Psoas muscle (tissue), 8 donors: ENCODE measurements around the gene TCEAL4. TPM values are rescaled to one million over a fixed set of nuclear protein-coding genes. Genes with fewer than 3 reads are reported as not detected.

Experiments
- ATAC-seq, 4 donors: fragments of 200-7000 bp; cut with Tn5 transposase; one replicate each; pipeline ENCODE4 v1.9.1; 2020; ENCODE audit warnings: moderate library complexity in 3 of 4, mild to moderate bottlenecking in 2 of 4
- DNase-seq, 2 donors: peaks; one replicate each; pipeline ENCODE4 v3.0.0-alpha.2; 2020
- H3K27ac ChIP-seq: fragments of 200-600 bp; one replicate; pipeline ENCODE4 v1.8.0; 2022
- H3K27me3 ChIP-seq, 3 donors: fragments of 200-600 bp in 1 of 3; one replicate each; pipeline versions ENCODE4 v1.6.1 to v1.8.0; 2013 to 2022; ENCODE audit warnings: low read length in 2 of 3, mild to moderate bottlenecking in 2 of 3, moderate library complexity in 1 of 3; ENCODE audit not compliant: insufficient read depth in 3 of 3
- H3K36me3 ChIP-seq, 2 donors: fragments of 200-600 bp in 1 of 2; one replicate each; pipeline versions ENCODE4 v1.6.1 to v1.8.0; 2013 to 2022; ENCODE audit warnings: low read depth in 1 of 2, mild to moderate bottlenecking in 1 of 2, moderate library complexity in 1 of 2; ENCODE audit not compliant: insufficient read depth in 1 of 2
- H3K4me1 ChIP-seq: fragments of 200-600 bp; one replicate; pipeline ENCODE4 v1.8.0; 2022
- H3K4me3 ChIP-seq: fragments of 200-600 bp; one replicate; pipeline ENCODE4 v1.8.0; 2022; ENCODE audit warnings: mild to moderate bottlenecking
- H3K9me3 ChIP-seq: fragments of 200-600 bp; one replicate; pipeline ENCODE4 v1.8.0; 2022
- CTCF ChIP-seq: fragments of 200-600 bp; IDR thresholded peaks from one replicate; pipeline ENCODE4 v1.8.0; 2022; ENCODE audit warnings: antibody characterized with exemption
- whole genome bisulfite sequencing, 3 donors: extraction: QIAGEN DNeasy Blood & Tissue Kit; methylation state at CpG; one replicate each; pipeline versions ENCODE4 v1.1.6 to v1.1.7; 2013; 5-methylcytosine and 5-hydroxymethylcytosine counted together
- intact Hi-C, 2 donors: fragments of 100-400 bp; cut with DNase I; formaldehyde crosslinking; loops; one replicate each; pipeline versions ENCODE4 v1.11.0 to v1.14.2; 2022
- polyA plus RNA-seq, 3 donors: library from polyadenylated mRNA; stranded (reverse); fragments of 200-250 nt; gene quantifications; one replicate each; pipeline ENCODE4 v1.2.3, GENCODE V29; 2013
- total RNA-seq, 4 donors: library from RNA; stranded (reverse); fragmentation: NEBNext Ultra II Directional in 2 of 4; extraction: Animal tissue kit (Norgen Biotek cat#: 25700) in 2 of 4; gene quantifications; one replicate each; pipeline versions ENCODE4 v1.2.1 to v1.2.4, GENCODE V29; 2021 to 2023
- donor health status: healthy with polysubstance abuse.
- donor health status: DM: no; HTN: no; CAD: no; lungs with moderate emphysema.
- donor health status: Bipolar disorder and iron deficiency.
- donor health status: healthy.
- donor health status: DM: yes; HTN: yes; CAD: no.
- donor health status: DM: no; HTN: no; CAD: no.
- donor health status: DM: no; HTN: no; CAD: no.
- donor health status: DM: yes; HTN: yes; CAD: no.

TCEAL4 gene
- total and polyA plus RNA-seq, 7 donors = 28.6 to 66.6 (median 37.2) TPM

DNA sequence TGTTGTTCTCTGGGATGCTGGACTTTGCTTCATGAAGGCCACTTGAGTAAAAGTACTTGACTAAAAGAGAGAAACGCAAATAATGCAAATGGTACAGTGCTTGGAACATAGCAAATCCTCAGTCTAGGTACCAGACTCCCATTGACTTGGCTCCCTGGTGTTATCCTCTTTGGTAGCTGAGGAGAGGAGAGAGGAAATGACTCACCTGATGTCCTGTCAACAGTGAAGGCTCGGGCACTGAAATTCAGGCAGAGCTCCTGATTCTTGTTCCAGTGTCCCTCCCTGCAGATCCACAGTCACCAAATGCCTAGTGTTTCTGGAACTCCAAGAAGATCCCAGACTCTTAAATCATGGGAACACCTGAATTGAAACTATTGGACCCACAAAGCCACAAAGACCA is 22.5 kb upstream of the TCEAL4 start:
- H3K9me3 ChIP-seq = no peaks in the 10 kb centered on the region
- WGBS, 3 donors = 56 to 90% (median 69%) methylated on average over 2 of the region's 2 CpGs
- no peak for DNase-seq
- peaks cover 0 to 3% (median 0%) of the 10 kb centered on the region in 3 donors for H3K27me3 ChIP-seq
- no peaks in the 10 kb centered on the region for H3K4me1 ChIP-seq
- H3K36me3 ChIP-seq = no peaks in the 10 kb centered on the region
- intact Hi-C loops = no loop called here
- H3K27ac ChIP-seq = no peak overlapping the region
- no peak for TF ChIP-seq CTCF
- no peak overlapping the region for H3K4me3 ChIP-seq
- ATAC-seq = no peak

DNA sequence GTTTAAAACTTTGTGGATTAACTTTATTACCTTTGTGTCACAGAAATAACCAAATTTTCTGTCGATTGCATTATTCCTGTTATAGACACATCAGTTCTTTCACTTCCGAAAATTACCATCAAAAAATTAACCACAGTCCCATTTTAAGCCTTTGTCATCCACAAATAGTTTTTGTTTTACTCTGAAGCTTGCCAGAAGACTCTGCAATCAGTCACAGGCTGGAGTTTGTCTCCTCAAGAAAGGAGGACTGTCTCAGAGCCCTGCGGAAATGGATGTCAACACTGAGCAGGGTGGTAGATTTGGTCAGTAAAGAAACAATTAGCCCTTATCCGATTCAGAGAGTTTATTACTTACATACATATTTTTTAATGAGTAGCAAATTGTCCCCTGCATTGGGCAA is 20.1 kb upstream of the TCEAL4 start:
- no peaks in the 10 kb centered on the region for H3K4me1 ChIP-seq
- no peak for ATAC-seq

GRCh38 chrX:103565752-103566151 is 19.6 kb upstream of the TCEAL4 start:
- Histone ChIP-seq H3K9me3 (no peaks in the 10 kb centered on the region), H3K36me3 (no peaks in the 10 kb centered on the region), H3K4me1 (no peaks in the 10 kb centered on the region), H3K4me3 (no peak overlapping the region), H3K27me3 (no peaks in the 10 kb centered on the region), H3K27ac (no peak overlapping the region)
- ATAC-seq (no peak), DNase-seq (no peak)
- WGBS, 3 donors = 22 to 43% (median 41%) methylated on average over 1 of the region's 1 CpG
- no peak for TF ChIP-seq CTCF
- intact Hi-C loops = no loop called here

More for the DNA sequence above, 20.1 kb upstream of the TCEAL4 start:
- Histone ChIP-seq H3K4me3 (no peak overlapping the region), H3K27me3 (peaks cover 0 to 2% (median 0%) of the 10 kb centered on the region in 3 donors), H3K27ac (no peak overlapping the region), H3K9me3 (no peaks in the 10 kb centered on the region), H3K36me3 (no peaks in the 10 kb centered on the region)
- 68 to 84% (median 75%) methylated on average over 4 of the region's 4 CpGs for WGBS, 3 donors
- no peak for TF ChIP-seq CTCF
- DNase-seq = no peak
- intact Hi-C loops = no loop called here

GRCh38 chrX:103571121-103571520 is 14.2 kb upstream of the TCEAL4 start:
- Histone ChIP-seq H3K27me3 (peaks cover 0 to 8% (median 0%) of the 10 kb centered on the region in 3 donors), H3K27ac (no peak overlapping the region), H3K4me1 (no peaks in the 10 kb centered on the region), H3K36me3 (no peaks in the 10 kb centered on the region), H3K9me3 (no peaks in the 10 kb centered on the region), H3K4me3 (no peak overlapping the region)
- 77 to 91% (median 79%) methylated on average over 6 of the region's 6 CpGs for WGBS, 3 donors
- DNase-seq (no peak), ATAC-seq (no peak)
- intact Hi-C loops = no loop called here
- no peak for TF ChIP-seq CTCF

DNA sequence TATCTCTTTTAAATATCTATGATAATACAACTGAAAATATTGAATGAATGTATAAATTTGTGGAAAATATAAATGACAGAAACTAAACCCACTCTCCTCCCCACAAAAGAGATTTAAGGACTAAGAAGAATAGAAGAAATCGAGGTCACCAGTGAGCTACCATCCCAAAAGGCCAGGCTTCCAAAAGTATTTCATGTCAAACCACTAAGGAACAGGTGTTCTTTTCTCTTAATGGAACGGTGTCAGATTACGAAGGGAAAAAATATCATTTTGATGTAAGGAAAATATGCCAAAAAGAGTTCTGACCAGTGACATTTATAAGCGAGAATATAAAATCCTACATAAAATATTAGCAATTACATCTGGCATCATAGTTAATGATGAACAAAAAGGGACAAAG is 13.6 kb upstream of the TCEAL4 start:
- Histone ChIP-seq H3K27ac (no peak overlapping the region), H3K36me3 (no peaks in the 10 kb centered on the region), H3K4me1 (no peaks in the 10 kb centered on the region), H3K27me3 (peaks cover 0 to 8% (median 0%) of the 10 kb centered on the region in 3 donors), H3K4me3 (no peak overlapping the region), H3K9me3 (no peaks in the 10 kb centered on the region)
- TF ChIP-seq CTCF = no peak
- intact Hi-C loops = no loop called here
- WGBS, 3 donors = 59 to 70% (median 64%) methylated on average over 4 of the region's 4 CpGs
- no peak for ATAC-seq
- no peak for DNase-seq
